K562 (cell line): ENCODE results near the gene DNAJC6. TPM values are rescaled to one million over a fixed set of nuclear protein-coding genes. Genes with fewer than 3 reads are reported as not detected.

ENCODE experiments used
- ATAC-seq: fragments of 200-7000 bp; cut with Tn5 transposase; 3 replicates; pipeline ENCODE4 v1.9.1; 2020; ENCODE audit warnings: moderate library complexity
- BruUV-seq: library from RNA; stranded (reverse); fragments of 400-500 nt; replicated peaks from 2 replicates; lab custom pipeline; 2021; lab: Mats Ljungman, UMichigan
- CTCF ChIA-PET: fragments of 300-600 bp; formaldehyde crosslinking; extraction: SDS; loops from one replicate; lab custom pipeline; 2021; ENCODE audit warnings: low intra/inter-chr PET ratio; lab: Yijun Ruan, JAX
- POLR2A ChIA-PET: fragments of 300-600, 350-650 bp; sonication (Branson Sonifier 250); formaldehyde crosslinking; extraction: SDS; loops from one replicate; lab custom pipeline; 2021; ENCODE audit warnings: antibody characterized with exemption, inconsistent platforms; lab: Yijun Ruan, JAX
- DNase-seq, 4 experiments: peaks; one replicate each; pipeline versions ENCODE4 v3.0.0 to v3.0.0-alpha.2; 2011 to 2018; ENCODE audit warnings: low spot score in 3 of 4, mixed read lengths in 3 of 4; ENCODE audit errors: extremely low read depth in 1 of 4
- FAIRE-seq: peaks from 2 replicates; lab custom pipeline; 2011; peaks lifted over from hg19 to GRCh38; lab: Jason Lieb, UNC
- H2AFZ ChIP-seq: 2 replicates; pipeline ENCODE4 v1.6.0; 2011; ENCODE audit warnings: low read depth, low read length, control low read depth, inconsistent platforms
- H3K27ac ChIP-seq: fragments of 200-600 bp; 3 replicates; pipeline ENCODE4 v1.8.0; 2011; ENCODE audit warnings: low read depth, mild to moderate bottlenecking, control low read depth, inconsistent platforms, low read length, moderate library complexity, mixed read lengths; ENCODE audit errors: extremely low read depth
- H3K27me3 ChIP-seq, 2 experiments: fragments of 300-600 bp in 1 of 2; 2 replicates in 1 of 2; 3 replicates in 1 of 2; pipeline versions ENCODE4 v1.6.0 to v1.8.0; 2011; ENCODE audit warnings: inconsistent platforms in 2 of 2, low read length in 2 of 2, mild to moderate bottlenecking in 1 of 2, mixed read lengths in 1 of 2, moderate library complexity in 1 of 2; ENCODE audit not compliant: control insufficient read depth in 2 of 2, insufficient read depth in 2 of 2
- H3K36me3 ChIP-seq: fragments of 300-600 bp; 3 replicates; pipeline ENCODE4 v1.8.0; 2011; ENCODE audit warnings: mild to moderate bottlenecking, low read length, inconsistent platforms; ENCODE audit not compliant: control insufficient read depth, insufficient read depth
- H3K4me1 ChIP-seq, 2 experiments: fragments of 200-600 bp in 1 of 2; replicated peaks in 1 of 2; 2 replicates in 1 of 2; 3 replicates in 1 of 2; pipeline versions ENCODE4 v1.5.1 to v1.8.0; 2011; ENCODE audit warnings: inconsistent platforms in 2 of 2, low read length in 2 of 2, mild to moderate bottlenecking in 1 of 2, mixed read lengths in 1 of 2, moderate library complexity in 1 of 2; ENCODE audit not compliant: control insufficient read depth in 2 of 2, insufficient read depth in 2 of 2
- H3K4me2 ChIP-seq: 2 replicates; pipeline ENCODE4 v1.6.1; 2011; ENCODE audit warnings: low read length, control low read depth, inconsistent platforms, mixed read lengths; ENCODE audit not compliant: insufficient read depth
- H3K4me3 ChIP-seq: fragments of 200-600 bp; sonication (generic), shearing (Covaris generic); 2 replicates; pipeline ENCODE4 v1.5.1; 2016; ENCODE audit warnings: control low read depth, inconsistent platforms
- H3K79me2 ChIP-seq: fragments of 200-600 bp; 3 replicates; pipeline ENCODE4 v1.8.0; 2011; ENCODE audit warnings: low read length, inconsistent platforms; ENCODE audit not compliant: control insufficient read depth, insufficient read depth
- H3K9ac ChIP-seq, 2 experiments: 2 replicates each; pipeline versions ENCODE4 v1.6.0 to v1.6.1; 2011; ENCODE audit warnings: low read depth in 2 of 2, low read length in 2 of 2, control low read depth in 1 of 2, inconsistent platforms in 1 of 2, mild to moderate bottlenecking in 1 of 2, mixed read lengths in 1 of 2; ENCODE audit not compliant: insufficient read depth in 1 of 2
- H3K9me1 ChIP-seq: one replicate; pipeline ENCODE4 v1.6.0; 2011; ENCODE audit warnings: inconsistent platforms, mild to moderate bottlenecking, low read length, moderate library complexity; ENCODE audit not compliant: control insufficient read depth, insufficient read depth
- H3K9me3 ChIP-seq: replicated peaks from 2 replicates; pipeline ENCODE4 v1.5.1; 2011; ENCODE audit warnings: low read depth, low read length, inconsistent platforms; ENCODE audit not compliant: control insufficient read depth, insufficient read depth
- H4K20me1 ChIP-seq: replicated peaks from 2 replicates; pipeline ENCODE4 v1.6.1; 2011; ENCODE audit warnings: low read length, inconsistent platforms, mixed read lengths; ENCODE audit not compliant: control insufficient read depth, insufficient read depth
- CBX8 ChIP-seq: fragments of 200-600 bp; sonication (generic); IDR thresholded peaks from 2 replicates; pipeline ENCODE4 v1.6.1; 2012; ENCODE audit warnings: borderline replicate concordance, mixed run types, low read depth, mild to moderate bottlenecking, moderate library complexity, mixed read lengths, low read length, control low read depth, inconsistent platforms; ENCODE audit not compliant: poor library complexity, severe bottlenecking; ENCODE audit errors: extremely low read depth
- E2F3 ChIP-seq: fragments of 250-450 bp; sonication (Bioruptor Pico); IDR thresholded peaks from 2 replicates; pipeline ENCODE4 v1.4.0; 2020; ENCODE audit warnings: mild to moderate bottlenecking
- MBD1 ChIP-seq: fragments of 250-450 bp; sonication (Bioruptor Pico); IDR thresholded peaks from 2 replicates; pipeline ENCODE4 v1.8.0; 2022; ENCODE audit warnings: inconsistent platforms
- MCM3 ChIP-seq: fragments of 450-650 bp; IDR thresholded peaks from 2 replicates; pipeline ENCODE4 v1.6.1; 2016
- MYBL2 ChIP-seq, 2 experiments: fragments of 450-650 bp in 1 of 2; sonication (generic) in 1 of 2; formaldehyde crosslinking in 1 of 2; IDR thresholded peaks; 2 replicates each; pipeline versions ENCODE4 v1.6.1 to v1.8.1; 2017 to 2022; ENCODE audit warnings: borderline replicate concordance in 1 of 2, inconsistent platforms in 1 of 2, low read depth in 1 of 2, mild to moderate bottlenecking in 1 of 2, missing genetic modification reagents in 1 of 2, moderate library complexity in 1 of 2
- PHB ChIP-seq: fragments of 250-450 bp; sonication (Bioruptor Pico); IDR thresholded peaks from 2 replicates; pipeline ENCODE4 v1.5.0; 2021
- PHF20 ChIP-seq: fragments of 450-650 bp; IDR thresholded peaks from 2 replicates; pipeline ENCODE4 v1.6.1; 2018; ENCODE audit not compliant: partially characterized antibody
- ZFP91 ChIP-seq: sonication (generic); formaldehyde crosslinking; IDR thresholded peaks from 2 replicates; pipeline ENCODE4 v1.8.0; 2022; ENCODE audit warnings: mild to moderate bottlenecking, missing genetic modification reagents
- WGBS: fragments of 100-300 bp; shearing (Covaris generic); methylation state at CpG from one replicate; pipeline ENCODE4 v1.1.6; 2016; ENCODE audit warnings: low coverage, mixed read lengths; ENCODE audit not compliant: insufficient coverage; ENCODE audit errors: missing lambda C conversion rate; 5-methylcytosine and 5-hydroxymethylcytosine counted together
- in situ Hi-C: fragments of 300-500 bp; cut with MboI; formaldehyde crosslinking; loops from 4 replicates; pipeline ENCODE4 v1.15.0; 2018; ENCODE audit warnings: inconsistent platforms, mixed read lengths
- intact Hi-C: fragments of 100-400 bp; cut with micrococcal nuclease; formaldehyde crosslinking; loops from 2 replicates; pipeline ENCODE4 v1.14.2; 2022
- polyA plus RNA-seq, 8 experiments: library from polyadenylated mRNA; depleted of rRNA in 4 of 8; stranded (reverse) in 5 of 8; unstranded in 3 of 8; fragments of >200 nt; fragmentation: Nextera tagmentation in 2 of 8; fragmentation: Illumina TruSeq in 1 of 8; extraction: Ambion mirVana in 2 of 8; extraction: Trizol in 1 of 8; gene quantifications; 2 replicates each; pipeline versions ENCODE4 v1.2.1 to v1.2.3, GENCODE V29; 2011 to 2014; ENCODE audit warnings: inconsistent platforms in 1 of 8, missing spikeins in 1 of 8
- total RNA-seq, 7 experiments: library from RNA; depleted of rRNA in 6 of 7; stranded (reverse); fragments of >200 nt in 6 of 7; fragmentation: Illumina TruSeq in 2 of 7; extraction: Trizol in 2 of 7; gene quantifications; 2 replicates each; pipeline versions ENCODE4 v1.2.1 to v1.2.3, GENCODE V29; 2011 to 2021; ENCODE audit warnings: low replicate concordance in 1 of 7

Gene DNAJC6
- total and polyA plus RNA-seq, 9 of the 15 experiments (the other 6 are each of a cell fraction or from before 2014, with no cell fraction given), result 6.7 to 78.7 (median 28.0) TPM

- POLR2A ChIA-PET, result no interaction called here
- in situ Hi-C loops, result no loop called here
Measured at GRCh38 chr1:65386439-65386838, 77.1 kb downstream of the DNAJC6 start.

More at GRCh38 chr1:65386439-65386838, 77.1 kb downstream of the DNAJC6 start:
- no TSS peak for BruUV-seq
- H3K79me2 ChIP-seq, result no peaks in the 10 kb centered on the region
- no peak overlapping the region for H3K9ac ChIP-seq
- no peaks in the 10 kb centered on the region for H3K27me3 ChIP-seq
- no peak overlapping the region for H2AFZ ChIP-seq
- ATAC-seq (no peak), FAIRE-seq (no peak), DNase-seq (no peak)
- 98% methylated on average over 3 of the region's 3 CpGs for WGBS
- CTCF ChIA-PET, result no interaction called here
- H3K4me3 ChIP-seq, result no peak overlapping the region
- no peaks in the 10 kb centered on the region for H4K20me1 ChIP-seq
- no peak overlapping the region for H3K27ac ChIP-seq
- no peak overlapping the region for H3K4me2 ChIP-seq
- peaks cover 97% of the 10 kb centered on the region for H3K36me3 ChIP-seq
- no peak for TF ChIP-seq ZFP91
- TF ChIP-seq MBD1 (CRISPR knock-in tag), result no peak
- no peak for TF ChIP-seq MCM3
- TF ChIP-seq E2F3 (CRISPR knock-in tag), result no peak
- TF ChIP-seq PHB (CRISPR knock-in tag), result no peak
- TF ChIP-seq CBX8, result no peak
- no peak for TF ChIP-seq PHF20
- no peak for TF ChIP-seq MYBL2 (IDR thresholded peaks at IDR 0.05; ENCODE audit: low read depth)
- TF ChIP-seq MYBL2 (CRISPR knock-in tag; IDR thresholded peaks at IDR 0.05; ENCODE audit: borderline replicate concordance), result no peak
- H3K9me1 ChIP-seq, result no peaks in the 10 kb centered on the region
- intact Hi-C loops, result no loop called here
- H3K4me1 ChIP-seq, result no peaks in the 10 kb centered on the region
- no peaks in the 10 kb centered on the region for H3K9me3 ChIP-seq
